Stimulated activated CD4-positive, alpha-beta T cell treated with anti-CD3 and anti-CD28 coated beads, Interleukin-1b, Interleukin-23, amount 100 ng/mL, for 24 hours (primary cell): ENCODE data around the gene DPEP2.

Source experiments
- DNase-seq, 4 experiments: peaks; one replicate each; pipeline ENCODE4 v3.0.0-alpha.2; 2020; ENCODE audit warnings: low read depth in 4 of 4, low spot score in 1 of 4

The DPEP2 gene

DNA sequence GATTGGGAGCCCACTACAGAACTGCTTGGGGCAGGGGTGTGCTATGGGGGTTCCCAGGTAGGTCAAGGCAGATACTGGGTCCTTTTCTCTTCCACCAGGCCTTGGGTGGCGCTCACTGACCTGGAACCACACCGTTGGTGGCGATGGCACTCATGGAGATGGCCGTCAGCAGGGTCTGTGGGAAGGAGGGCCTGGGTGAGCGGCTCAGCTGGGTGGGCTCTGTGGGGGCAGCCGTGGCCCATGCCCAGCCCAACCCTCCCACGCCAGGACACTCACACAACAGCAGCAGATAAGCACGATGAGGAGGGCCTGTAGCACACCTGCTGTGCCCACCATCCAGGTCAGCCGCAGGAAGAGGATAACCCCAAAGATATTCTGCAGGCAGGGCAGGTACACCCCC, 41.7 kb downstream of the DPEP2 start:
- DNase-seq: no peak

DNA sequence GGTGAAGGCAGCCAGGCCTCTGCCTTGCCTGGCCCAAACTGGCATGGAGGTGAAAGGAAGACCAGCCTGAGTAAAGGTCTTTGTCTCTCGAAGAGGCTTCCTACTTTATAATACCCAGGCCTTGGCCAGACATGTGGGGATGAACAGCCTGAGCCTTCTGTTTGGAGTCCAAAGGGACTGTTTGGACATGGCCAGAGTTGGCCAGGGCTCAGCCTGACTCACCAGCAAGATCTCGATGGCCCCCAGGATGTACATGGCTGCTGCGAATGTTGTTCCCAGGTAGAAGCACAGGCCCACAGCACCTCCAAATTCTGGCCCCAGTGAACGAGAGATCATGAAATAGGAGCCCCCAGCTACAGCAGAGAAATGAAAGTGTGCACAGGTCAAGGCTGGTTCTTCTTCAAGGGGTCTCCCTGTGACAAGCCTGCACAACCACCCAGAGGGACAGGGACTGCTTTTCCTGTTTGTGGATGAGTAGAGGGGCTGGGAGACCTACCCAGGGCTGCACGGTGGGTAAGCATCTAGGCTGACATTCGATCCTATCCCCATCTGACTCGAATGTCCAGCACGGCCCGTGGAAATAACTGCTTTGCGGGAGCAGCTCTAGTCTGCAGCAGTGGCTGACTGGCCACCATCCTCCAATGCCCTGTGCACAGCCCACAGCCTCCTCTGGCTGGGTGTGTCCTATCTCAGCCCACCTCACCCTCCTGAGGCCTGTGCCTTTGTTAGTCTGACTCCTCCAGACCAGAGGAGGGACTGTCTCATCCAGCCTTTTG, 44.7 kb downstream of the DPEP2 start:
- DNase-seq: no peak

DNA sequence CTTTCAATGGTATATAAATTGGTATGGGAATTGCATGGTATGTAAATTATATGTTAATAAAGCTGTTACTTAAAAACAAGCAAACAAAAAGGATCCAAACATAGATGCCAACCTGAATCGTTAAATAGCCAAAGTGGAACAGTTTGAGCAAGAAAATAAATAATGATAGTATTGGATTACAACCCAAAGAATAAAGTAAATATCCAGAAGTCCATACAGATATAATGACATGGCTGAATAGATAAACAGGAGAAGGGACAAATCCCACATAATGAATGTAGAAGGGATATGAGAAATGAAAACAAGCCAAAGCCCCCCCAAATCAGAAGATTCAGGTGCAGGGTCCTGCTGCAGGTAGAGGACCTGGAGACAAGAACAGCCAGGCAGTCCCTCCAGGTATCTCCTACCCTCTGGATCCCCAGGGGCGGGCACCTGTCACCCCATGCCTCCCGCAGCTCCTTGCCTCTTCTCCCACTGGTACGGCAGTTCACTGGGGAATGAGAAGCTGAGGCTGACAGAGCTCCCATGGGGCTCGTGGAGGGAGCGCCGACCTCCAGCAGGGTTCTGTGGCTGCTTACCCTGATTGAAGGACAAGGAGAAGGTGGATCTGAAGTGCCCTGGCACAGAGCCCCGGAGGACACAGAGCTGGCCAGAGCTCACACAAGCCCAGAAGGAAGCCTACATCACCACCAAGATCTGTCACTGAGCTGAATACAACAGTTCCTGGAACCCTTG, 45.5 kb downstream of the DPEP2 start:
- no peak for DNase-seq

DNA sequence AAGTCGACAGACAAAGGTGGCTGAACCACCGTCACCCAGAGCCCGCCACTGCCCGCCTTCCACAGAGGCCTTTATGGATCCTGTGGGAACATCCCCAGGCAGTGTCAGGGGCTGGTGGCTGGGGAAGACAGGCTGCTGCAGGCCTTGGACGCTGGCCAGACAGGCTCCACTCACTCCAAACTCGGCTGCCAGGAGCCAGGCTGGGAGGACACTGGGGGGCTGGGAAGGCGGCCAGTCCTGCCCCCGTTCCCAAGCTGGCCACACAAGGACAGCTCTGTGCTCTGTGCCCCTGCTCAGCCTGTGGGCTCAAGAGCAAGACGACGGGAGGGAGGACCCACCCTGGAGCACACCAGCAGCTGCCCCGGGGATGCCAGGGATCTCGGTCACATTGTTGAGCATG, 47.8 kb downstream of the DPEP2 start:
- no peak for DNase-seq

DNA sequence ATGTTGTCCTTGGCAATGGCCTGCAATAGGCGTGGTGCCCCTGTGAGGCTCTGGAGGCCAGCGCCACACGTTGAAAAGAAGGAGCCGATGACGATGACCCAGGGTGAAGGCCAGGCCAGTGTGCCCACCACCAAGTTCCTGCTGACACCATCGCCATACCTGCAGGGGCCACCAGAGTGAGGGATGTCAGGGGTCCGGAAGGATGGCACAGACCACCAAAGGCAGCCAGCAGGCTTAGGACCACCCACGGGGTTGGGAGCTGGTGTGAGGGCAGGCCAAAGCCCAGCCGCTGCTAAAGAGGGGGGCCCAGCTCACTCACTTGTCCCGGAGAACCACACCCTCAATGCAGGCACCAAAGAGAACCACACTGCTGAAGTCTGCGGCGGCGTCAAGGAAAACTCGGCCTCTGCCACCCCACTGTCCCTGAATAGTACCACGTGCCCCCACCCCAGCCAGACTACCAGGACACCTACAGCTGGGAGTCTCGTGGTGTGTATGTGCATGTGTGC, 48.9 kb downstream of the DPEP2 start:
- DNase-seq: no peak

DNA sequence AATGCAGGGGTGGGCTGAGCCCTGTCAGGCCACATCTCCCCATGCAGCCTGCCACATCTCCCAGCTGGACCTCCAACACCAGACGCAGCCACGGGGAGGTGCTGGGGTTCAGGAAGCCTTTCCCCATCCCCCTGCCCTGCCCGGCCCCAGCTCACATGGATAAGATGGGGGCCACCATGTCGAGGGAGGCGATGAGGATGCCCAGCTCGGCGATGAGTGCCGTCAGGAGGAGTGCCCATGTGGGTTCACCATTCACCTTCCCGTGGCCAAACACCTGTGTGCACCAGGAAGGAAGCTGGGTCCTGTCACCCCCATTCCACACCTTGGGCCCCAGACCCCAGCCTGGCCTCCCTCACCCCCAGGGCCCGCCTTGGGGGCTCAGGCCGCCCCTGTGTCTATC, 49.6 kb downstream of the DPEP2 start:
- DNase-seq: no peak

DNA sequence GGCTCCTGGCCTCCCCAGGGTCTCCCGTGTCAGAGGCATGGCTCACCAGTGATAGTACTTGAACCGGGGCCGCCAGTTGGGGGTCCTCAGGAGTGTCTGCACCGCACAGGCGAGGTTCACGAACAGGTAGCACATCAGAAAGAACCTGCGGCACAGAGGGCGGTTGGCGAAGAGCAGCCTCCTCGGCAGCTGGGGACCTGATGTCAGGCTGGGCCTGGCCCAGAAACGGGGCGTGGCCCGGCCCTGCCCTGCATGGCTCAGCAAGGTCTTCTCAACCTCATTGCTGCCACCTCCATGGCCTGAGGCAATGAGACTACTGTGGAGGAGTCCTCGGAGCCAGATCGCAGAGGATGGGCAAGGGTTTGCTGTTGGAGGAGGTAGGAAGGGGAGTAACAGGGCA, 51.3 kb downstream of the DPEP2 start:
- no peak for DNase-seq

DNA sequence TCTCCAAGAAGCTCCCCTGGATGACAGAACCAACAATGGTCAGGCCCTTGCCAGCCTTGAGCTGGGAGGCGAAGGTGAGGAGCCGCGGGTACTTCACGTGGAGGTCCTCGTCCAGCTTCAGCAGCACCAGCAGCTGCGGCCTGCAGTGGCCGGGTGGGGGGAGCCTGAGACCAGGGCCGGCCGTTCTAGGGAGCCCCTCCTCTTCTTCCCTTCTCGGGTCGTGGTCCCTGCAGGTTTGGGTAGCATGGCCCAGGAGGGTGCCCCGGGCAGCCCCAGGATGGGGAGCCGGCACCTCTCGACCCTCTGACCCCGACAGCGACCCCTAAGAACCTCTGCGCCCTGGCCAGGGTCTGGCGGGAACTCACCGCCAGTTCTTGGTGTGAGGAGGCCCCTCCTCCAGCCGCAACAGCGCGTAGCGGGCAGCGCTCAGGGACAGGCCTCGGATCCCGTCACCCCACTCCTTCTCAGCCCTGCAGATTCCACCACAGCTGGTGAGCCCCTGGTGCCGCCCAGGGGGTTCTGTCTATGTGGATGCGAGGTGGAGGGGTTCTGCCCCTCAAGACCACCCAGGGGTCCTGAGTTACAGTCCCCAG, 52.2 kb downstream of the DPEP2 start:
- DNase-seq: no peak

DNA sequence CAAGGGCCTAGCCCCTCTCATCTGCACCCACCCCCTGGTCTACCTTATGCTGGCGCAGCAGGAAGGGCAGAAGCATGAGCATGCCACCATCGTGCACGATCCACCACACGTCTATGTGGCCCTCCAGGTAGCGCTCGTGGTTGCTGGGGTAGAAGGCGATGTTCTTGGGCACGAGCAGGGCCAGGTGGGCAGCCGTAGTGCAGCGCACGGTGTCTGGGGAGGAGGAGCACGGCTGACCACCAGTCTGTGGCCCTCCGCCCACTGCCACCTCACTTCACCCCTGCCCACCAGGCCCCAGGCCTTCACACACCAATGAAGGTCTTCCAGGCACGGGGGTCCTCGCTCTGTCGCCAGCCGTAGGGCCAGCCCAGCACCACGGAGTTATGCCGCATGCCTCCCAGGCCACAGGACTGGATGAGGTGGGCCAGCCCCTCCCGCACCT, 53.1 kb downstream of the DPEP2 start:
- DNase-seq: no peak

DNA sequence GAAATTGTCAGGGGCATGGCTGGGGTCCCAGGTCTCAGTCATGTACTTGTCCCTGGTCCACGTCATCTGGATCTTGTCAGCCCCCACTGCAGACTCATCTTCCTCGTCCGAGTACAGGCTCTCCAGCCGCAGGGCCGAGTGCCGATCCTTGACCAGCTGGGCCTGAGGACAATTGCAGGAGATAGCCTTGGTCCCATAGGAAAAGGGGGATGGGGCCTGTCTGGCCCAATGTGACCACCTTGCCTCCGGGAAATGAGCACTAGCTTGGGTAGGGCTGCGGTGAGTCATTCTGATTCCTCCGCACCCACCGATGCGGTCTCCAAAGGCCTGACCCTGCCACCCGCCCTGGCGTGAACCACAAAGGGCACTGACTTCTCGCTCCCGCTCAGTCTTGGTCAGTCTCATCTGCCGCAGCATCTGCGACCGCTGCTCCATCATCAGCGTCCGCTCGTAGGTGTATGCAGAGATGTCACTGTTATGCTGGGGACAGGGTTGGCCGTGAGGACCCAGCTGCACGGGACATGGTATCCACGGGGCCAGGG, 53.8 kb downstream of the DPEP2 start:
- no peak for DNase-seq

DNA sequence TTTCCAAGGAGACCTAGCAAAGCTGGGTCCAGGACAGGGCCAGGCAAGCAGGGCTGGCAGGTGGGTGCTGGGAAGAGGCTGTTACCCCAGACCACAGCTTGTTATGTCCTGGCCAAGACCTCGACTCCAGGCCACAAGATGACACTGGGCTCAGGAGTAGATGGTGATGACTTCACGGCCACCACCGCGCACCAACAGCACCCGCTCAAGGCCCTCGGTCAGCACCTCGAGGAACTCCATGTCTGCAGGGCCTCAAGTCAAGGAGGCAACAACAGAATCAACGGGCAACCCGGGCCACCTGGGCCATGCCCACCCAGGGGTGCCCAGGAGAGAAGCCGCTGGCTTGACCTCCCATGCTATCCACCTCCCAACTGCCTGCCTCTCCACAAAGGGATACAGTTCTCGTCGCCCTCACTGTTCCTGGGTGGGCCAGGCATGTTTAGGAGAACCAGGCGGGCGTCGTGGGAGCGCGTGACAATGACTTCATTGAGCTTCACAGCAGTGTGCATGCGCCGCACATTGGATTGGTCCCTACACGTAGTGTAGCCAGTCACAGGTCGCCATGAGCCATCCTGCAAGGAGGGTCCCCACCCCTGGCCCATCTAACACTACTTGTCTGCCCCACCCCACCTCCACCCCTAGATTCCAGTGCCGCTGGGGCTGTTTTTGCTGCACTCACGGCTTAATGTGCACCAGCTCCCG, 54.4 kb downstream of the DPEP2 start:
- DNase-seq: no peak

DNA sequence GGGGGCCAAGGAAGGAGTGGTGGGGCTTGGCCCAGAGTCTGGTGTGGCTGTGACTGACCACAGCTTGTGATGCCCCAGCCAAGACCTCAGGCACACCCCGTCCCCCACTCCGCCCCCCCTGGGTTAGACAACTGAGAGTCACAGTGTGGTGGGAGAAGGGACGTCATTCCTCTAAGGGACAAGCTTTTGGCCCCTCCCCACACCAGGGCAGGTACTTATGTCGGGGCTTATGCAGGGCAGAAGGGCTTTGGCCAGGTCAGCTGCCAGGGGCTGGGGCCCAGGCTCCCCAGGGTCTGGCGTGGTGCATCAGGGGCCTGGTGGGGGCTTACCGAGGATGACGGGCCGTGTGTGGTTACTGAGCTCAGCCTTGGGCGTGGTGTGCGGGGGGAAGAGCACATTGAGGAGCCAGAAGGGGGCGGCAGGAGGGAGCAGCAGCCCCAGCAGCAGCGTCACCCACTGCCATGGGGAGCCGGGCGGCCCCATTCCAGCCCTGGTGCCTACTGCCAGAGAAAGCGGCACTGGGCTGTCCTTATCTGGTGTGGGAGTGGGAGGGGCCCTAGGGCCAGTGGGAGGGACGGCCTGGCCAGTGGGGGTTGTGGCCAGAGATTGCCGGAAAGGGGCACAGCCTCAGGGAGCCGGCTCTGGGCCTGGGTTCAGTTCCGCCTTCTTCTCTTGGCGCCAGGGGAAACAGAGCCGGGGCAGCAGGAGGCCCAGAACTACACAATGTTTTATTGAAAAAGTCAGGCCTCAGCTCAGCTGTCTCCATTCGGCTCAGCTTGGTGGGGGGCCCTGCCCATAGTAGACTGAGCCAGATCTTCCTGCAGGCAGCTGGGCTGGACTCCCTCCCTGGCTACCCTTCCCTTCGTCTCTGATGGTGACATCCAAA, 55.4 kb downstream of the DPEP2 start, which contains the start of gene LCAT:
TSS of gene LCAT (minus strand) at position 502 of the 886 bp plus-strand sequence. CDS start at position 483, 19 bp downstream.
- no peak for DNase-seq

DNA sequence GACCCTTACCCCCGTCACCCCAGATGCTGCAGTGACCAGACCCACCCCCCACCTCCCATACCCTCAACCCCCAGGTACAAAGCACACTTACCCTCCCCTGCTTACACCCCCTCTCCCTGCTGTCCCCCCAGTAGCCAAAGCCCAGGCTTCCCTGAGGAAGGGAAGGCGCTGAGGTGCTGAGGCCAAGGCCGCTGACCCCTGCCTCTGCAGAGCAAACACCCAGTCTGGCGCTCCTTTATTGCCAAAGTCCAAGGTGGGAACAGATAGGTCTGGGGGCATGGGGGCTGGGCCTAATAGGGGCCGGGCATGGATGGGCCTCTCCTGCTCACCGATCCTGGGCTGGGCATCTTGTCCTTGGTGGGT, 56.0 kb downstream of the DPEP2 start:
- no peak for DNase-seq

DNA sequence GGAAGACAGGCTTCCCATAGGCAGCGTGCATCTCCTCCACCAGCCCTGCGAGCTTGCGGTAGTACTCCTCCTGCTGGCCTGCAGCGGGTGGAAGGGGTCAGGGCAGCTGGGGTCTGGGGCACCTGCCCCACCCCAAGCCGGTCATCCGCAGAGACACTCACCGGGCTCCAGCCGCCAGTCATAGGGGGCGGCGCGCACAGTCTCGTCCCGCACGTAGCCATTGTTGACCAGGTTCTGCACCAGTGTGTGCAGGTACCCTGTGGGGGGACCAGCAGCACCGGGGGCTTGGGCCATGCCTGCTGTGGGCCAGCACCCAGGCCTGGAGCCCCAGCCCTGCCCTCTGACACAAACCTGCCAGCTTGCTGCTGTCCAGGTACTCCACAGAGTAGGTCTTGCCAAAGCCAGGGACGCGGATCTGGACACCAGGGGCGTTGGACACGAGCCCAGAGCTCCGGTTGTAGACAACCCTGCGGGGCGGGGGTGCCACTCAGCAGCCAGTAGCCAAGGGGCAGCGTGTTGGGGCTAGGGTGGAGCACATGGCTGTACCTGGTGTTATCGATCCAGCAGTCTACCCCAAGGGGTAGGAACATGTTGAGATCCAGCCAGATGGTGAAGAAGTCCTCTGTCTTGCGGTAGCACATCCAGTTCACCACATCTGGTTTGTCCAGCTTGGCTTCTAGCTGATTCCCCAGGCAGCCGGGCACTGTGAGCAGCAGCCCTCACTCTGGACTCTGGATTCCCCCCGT, 56.6 kb downstream of the DPEP2 start:
- no peak for DNase-seq

DNA sequence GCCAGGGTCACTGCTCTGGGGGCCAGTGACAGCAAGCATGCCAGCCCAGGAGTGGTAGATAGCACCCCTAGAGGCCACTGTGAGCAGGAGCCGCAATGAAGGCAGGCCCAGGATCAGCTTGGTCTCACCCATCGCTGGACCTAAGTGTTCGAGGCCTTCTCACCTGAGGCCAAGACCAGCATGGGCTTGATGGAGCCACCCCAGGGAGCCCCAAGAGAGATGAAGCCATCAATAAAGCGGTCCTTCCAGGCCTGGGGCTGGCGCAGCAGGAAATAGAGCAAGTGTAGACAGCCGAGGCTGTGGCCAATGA, 57.1 kb downstream of the DPEP2 start:
- no peak for DNase-seq

DNA sequence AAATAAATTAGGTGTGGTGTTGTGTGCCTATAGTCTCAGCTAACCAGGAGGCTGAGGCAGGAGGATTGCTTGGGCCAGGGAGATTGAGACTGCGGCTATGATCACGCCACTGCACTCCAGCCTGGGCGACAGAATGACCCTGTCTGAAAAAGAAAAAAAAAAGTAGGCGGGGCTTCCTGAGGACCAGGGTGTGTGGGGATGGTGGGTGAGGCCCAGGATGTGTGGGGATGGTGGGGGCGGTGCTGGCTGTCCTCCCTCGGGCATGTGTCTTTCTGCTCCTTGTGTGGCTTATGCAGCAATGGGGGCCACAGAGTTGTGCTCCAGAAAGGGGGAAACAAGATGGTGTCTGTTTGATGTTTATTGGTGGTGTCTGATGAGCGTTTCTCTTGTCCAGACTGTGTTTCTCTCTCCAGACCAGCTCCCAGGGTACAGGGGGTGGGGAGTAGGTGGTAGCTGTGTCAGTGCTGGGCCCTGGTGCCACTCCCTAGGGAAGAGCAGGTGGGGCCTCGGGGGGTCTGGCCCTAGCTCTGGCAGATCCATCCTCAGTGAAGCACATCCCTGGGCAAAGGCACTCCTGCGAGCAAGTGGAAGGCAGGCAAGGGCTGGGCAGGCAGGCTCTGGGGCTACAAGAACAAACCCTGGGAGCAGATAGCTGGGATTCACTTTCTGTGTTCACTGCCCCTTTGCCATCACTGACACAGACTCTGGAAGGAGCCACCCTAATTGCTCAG, 57.6 kb downstream of the DPEP2 start:
- no peak for DNase-seq

DNA sequence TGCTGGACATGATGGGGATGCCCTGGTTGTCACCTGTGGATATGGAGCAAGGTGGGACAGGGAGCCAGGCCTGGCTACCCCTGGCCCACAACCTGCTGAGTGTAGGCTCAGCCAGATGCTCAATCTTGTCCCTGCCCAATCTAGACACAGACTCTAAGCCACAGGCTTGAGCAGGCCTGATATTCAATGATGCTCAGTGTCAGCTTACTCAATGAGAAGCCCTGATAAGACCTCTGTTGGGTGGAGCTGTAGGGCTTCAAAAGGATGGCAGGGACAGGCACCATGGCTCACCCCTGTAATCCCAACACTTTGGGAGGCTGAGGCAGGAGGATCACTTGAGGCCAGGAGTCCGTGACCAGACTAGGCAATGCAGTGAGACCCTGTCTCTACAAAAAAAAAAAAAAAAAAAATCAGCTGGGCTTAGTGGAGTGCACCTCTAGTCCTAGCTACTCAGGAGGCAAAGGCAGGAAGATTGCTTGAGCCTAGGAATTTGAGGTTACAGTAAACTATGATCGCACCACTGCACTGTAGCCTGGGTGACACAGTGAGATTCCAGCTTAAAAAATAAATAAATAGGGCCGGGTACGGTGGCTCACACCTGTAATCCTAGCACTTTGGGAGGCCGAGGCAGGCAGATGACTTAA, 58.7 kb downstream of the DPEP2 start:
- DNase-seq: no peak
